Measurements from ENCODE around the gene MIS18BP1. TPM values are rescaled to one million over a fixed set of nuclear protein-coding genes. Genes with fewer than 3 reads are reported as not detected.

MIS18BP1 gene
- total RNA-seq, 4 donors from 2014 or later = 28.5 to 58.0 (median 29.7) TPM

GRCh38 chr14:45212231-45212630, 40.8 kb downstream of the MIS18BP1 start:
- no peak for TF ChIP-seq CTCF (IDR thresholded peaks at IDR 0.05)
- ATAC-seq (ENCODE audit: low FRiP score) (no peak), DNase-seq (ENCODE audit: low spot score) (no peak)

- no peak for TF ChIP-seq CTCF (IDR thresholded peaks at IDR 0.05)
- DNase-seq (ENCODE audit: low spot score) = no peak
- no peak for ATAC-seq (ENCODE audit: low FRiP score)
These were observed 41.7 kb downstream of the MIS18BP1 start for GRCh38 chr14:45211295-45211694.

- no peak for TF ChIP-seq CTCF (IDR thresholded peaks at IDR 0.05)
- ATAC-seq (ENCODE audit: low FRiP score) (no peak), DNase-seq (ENCODE audit: low spot score) (no peak)
These were observed 42.8 kb downstream of the MIS18BP1 start for GRCh38 chr14:45210159-45210558.

- TF ChIP-seq CTCF (IDR thresholded peaks at IDR 0.05) = no peak
- no peak for ATAC-seq (ENCODE audit: low FRiP score)
These were observed 48.8 kb downstream of the MIS18BP1 start for GRCh38 chr14:45204241-45204640.

GRCh38 chr14:45201905-45202304, 51.1 kb downstream of the MIS18BP1 start:
- DNase-seq (ENCODE audit: low spot score) (no peak), ATAC-seq (ENCODE audit: low FRiP score) (no peak)
- TF ChIP-seq CTCF (IDR thresholded peaks at IDR 0.05) = no peak

More at GRCh38 chr14:45204241-45204640, 48.8 kb downstream of the MIS18BP1 start:
- DNase-seq (ENCODE audit: low spot score) = no peak

GRCh38 chr14:45199230-45199629, 53.8 kb downstream of the MIS18BP1 start:
- no peak for ATAC-seq (ENCODE audit: low FRiP score)
- TF ChIP-seq CTCF (IDR thresholded peaks at IDR 0.05) = no peak
- DNase-seq (ENCODE audit: low spot score) = no peak

GRCh38 chr14:45198551-45198950, 54.5 kb downstream of the MIS18BP1 start:
- no peak for TF ChIP-seq CTCF (IDR thresholded peaks at IDR 0.05)
- ATAC-seq (ENCODE audit: low FRiP score) (no peak), DNase-seq (ENCODE audit: low spot score) (no peak)
